Measurements from ENCODE around the gene KDM4C.
"Not testable (repeated sequence)": the region's sequence is repeated elsewhere in the genome, so short reads cannot be mapped to it uniquely, and the experiment has no call there.

Gene KDM4C

DNA sequence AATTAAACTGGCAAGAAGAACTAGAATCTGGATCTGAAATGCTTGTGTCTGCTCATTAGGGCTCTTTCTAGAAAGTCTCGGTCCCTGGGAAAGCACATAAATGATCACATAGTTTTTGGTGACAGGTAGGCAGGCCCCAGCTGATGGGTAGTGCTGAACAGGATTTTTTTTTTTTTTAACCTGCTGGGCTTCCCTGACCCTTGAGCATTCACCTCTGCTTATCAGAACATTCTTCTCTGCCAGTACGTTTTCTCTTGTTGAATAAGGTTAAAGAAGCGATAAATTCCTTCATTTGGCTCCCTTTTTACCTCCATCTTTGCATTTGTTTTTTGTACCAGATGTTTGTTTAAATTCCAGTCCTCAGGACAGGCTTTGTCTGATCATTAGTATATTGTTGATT lies 8.8 kb downstream of the KDM4C start:
- Histone ChIP-seq H3K4me3 (no peak overlapping the region), H3K9ac (ENCODE audit: insufficient read length) (no peak overlapping the region), H3K9me3 (ENCODE audit: low read depth, low read length) (no peaks in the 10 kb centered on the region), H3K27ac (no peak overlapping the region), H3K36me3 (ENCODE audit: insufficient read depth, low read length) (no peaks in the 10 kb centered on the region)
- no peak for DNase-seq (ENCODE audit: low read depth, low spot score)
- TF ChIP-seq EZH2 (IDR thresholded peaks at IDR 0.05) (no peak), FOXP2 (optimal IDR thresholded peaks at IDR 0.05; ENCODE audit: control extremely low read depth, extremely low read length, insufficient read depth) (no peak), POLR2AphosphoS5 (IDR thresholded peaks at IDR 0.05; ENCODE audit: borderline replicate concordance, low read depth, low read length) (no peak)

DNA sequence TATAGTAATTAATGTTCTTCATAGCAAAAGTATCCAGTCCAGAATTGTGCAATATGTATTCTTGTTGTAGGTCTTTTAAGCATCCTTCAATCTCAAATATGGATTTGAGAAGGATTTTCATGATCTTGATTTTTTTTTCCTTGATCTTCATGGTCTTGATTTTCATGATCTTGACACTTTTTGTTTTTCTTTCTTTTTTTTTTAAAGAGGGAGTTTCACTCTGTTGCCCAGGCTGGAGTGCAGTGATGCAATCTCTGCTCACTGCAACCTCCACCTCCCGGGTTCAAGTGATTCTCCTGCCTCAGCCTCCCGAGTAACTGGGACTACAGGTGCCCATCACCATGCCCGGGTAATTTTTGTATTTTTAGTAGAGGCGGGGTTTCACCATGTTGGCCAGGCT lies 10.8 kb downstream of the KDM4C start:
- H3K36me3 ChIP-seq (ENCODE audit: insufficient read depth, low read length); H3K4me3 ChIP-seq; H3K27ac ChIP-seq; H3K9me3 ChIP-seq (ENCODE audit: low read depth, low read length); DNase-seq (ENCODE audit: low read depth, low spot score); H3K9ac ChIP-seq (ENCODE audit: insufficient read length): not testable (repeated sequence)

DNA sequence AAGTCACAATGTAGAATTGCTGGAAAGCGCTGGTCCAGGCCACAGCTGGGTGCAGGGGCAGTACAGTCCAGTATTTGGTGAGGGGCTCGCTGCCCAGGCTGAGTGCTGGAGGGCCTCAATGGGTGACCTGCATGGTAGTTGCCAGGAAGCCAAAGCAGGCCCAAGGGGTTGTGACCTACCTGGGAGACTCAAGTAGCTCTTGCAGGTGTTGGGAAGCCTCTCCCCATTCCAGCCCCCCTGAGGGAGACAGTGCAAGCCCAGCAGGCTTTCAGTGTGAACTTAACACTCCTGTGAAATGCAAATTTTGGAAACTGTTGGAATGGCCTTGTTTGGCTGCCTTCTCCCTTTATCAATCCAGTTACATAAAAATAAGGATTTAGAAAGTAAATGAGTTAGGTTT lies 13.9 kb downstream of the KDM4C start:
- no peaks in the 10 kb centered on the region for H3K9me3 ChIP-seq (ENCODE audit: low read depth, low read length)
- H3K27ac ChIP-seq: no peak overlapping the region
- DNase-seq (ENCODE audit: low read depth, low spot score): no peak
- H3K9ac ChIP-seq (ENCODE audit: insufficient read length): no peak overlapping the region
- TF ChIP-seq FOXP2 (optimal IDR thresholded peaks at IDR 0.05; ENCODE audit: control extremely low read depth, extremely low read length, insufficient read depth) (no peak), EZH2 (IDR thresholded peaks at IDR 0.05) (no peak), POLR2AphosphoS5 (IDR thresholded peaks at IDR 0.05; ENCODE audit: borderline replicate concordance, low read depth, low read length) (no peak)
- H3K4me3 ChIP-seq: no peak overlapping the region
- H3K36me3 ChIP-seq (ENCODE audit: insufficient read depth, low read length): no peaks in the 10 kb centered on the region

DNA sequence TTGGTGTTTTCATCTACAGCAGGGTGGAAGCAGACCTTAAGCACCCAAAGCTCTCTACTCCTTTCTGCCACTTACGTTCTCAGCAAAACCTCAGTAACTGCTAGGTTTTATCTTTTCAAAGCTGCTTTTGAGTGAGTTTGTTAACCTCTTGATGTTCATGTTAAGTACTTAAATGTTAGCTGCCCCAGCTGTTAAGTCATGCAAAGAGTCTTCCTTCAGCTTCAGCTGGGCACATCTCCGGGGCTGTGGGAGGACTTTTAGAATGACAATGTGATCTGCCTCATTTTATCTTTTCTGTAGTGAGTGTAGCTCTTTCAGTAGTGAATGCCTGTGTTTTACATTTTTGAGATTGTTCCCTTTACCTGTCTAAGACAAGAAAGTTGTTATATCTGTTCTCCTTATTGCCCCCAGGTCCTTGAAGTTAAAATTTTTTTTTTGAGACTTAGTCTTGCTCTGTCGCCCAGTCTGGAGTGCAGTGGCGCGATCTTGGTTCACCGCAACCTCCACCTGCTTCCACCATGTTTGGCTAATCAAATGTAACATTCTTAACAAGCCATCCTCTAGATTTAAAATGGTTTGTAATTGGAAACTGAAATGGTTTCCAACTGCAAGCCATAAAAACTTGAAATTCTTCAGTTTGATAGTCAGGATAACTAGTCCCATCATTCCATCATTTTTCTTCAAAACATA lies 19.6 kb downstream of the KDM4C start:
- no peak for DNase-seq (ENCODE audit: low read depth, low spot score)
- TF ChIP-seq POLR2AphosphoS5 (IDR thresholded peaks at IDR 0.05; ENCODE audit: borderline replicate concordance, low read depth, low read length): no peak
- TF ChIP-seq FOXP2 (optimal IDR thresholded peaks at IDR 0.05; ENCODE audit: control extremely low read depth, extremely low read length, insufficient read depth): no peak
- TF ChIP-seq EZH2 (IDR thresholded peaks at IDR 0.05): no peak
- Histone ChIP-seq H3K27ac (no peak overlapping the region), H3K9me3 (ENCODE audit: low read depth, low read length) (no peaks in the 10 kb centered on the region), H3K9ac (ENCODE audit: insufficient read length) (no peak overlapping the region), H3K4me3 (no peak overlapping the region), H3K36me3 (ENCODE audit: insufficient read depth, low read length) (no peaks in the 10 kb centered on the region)

DNA sequence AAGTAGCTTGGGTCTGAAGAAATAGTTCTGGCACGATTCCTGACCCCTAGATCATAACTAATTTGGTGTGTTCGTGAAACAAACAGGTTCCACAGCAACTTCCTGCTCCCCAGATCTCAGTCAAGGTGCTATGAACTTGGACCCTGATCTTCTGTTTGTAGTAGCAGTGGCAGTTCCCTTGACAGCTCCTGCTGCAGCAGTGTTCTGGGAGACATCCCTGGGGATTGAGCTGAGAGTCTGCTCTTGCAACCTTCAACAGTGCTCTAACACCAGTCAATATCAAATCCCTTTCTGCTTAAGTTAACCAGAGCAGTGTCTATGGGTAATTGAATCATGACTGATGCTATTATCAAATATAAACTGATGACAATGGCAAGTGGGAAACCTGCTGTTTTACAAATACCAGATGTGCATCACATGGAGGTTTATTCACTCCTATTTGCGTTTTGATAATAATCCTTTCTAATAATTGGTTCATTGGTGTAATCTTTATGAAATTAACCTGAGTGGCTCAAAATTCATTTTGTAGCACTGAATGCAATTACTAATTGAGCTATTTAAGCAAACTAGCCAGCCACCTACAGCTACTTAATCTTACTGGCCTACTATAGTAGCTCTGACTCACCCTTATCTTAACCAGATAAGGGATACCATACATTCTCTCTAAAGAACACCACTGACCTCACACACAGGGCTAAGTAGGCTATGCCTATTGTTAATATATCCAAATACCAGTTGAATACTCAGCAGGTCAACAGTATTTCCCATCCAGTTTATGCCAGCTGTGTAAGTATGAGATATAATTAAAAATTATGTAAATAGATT lies 21.9 kb downstream of the KDM4C start:
- no peak for DNase-seq (ENCODE audit: low read depth, low spot score)

DNA sequence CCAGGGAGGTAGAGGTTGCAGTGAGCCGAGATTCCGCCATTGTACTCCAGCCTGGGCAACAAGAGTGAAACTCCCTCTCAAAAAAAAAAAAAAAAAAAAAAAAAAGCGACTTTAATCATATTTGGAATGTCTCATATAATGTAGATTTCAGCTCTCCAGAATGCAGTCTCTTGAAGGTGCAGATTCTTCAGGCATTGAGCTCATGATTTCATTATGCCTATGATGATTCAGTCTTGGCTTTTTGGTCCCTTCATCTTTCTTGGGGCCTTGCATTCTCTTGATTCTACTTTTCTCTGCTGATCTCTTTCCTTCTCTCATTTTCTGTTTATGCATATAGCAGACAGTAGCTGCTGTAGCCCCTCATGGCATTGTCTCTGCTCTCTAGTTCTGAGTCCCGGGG lies 22.9 kb downstream of the KDM4C start:
- Histone ChIP-seq H3K27ac (no peak overlapping the region), H3K9ac (ENCODE audit: insufficient read length) (no peak overlapping the region), H3K36me3 (ENCODE audit: insufficient read depth, low read length) (no peaks in the 10 kb centered on the region), H3K4me3 (no peak overlapping the region), H3K9me3 (ENCODE audit: low read depth, low read length) (no peaks in the 10 kb centered on the region)
- TF ChIP-seq EZH2 (IDR thresholded peaks at IDR 0.05) (no peak), POLR2AphosphoS5 (IDR thresholded peaks at IDR 0.05; ENCODE audit: borderline replicate concordance, low read depth, low read length) (no peak), FOXP2 (optimal IDR thresholded peaks at IDR 0.05; ENCODE audit: control extremely low read depth, extremely low read length, insufficient read depth) (no peak)
- DNase-seq (ENCODE audit: low read depth, low spot score): no peak

More for the DNA sequence above, 21.9 kb downstream of the KDM4C start:
- H3K4me3 ChIP-seq: no peak overlapping the region
- no peak overlapping the region for H3K27ac ChIP-seq
- no peak overlapping the region for H3K9ac ChIP-seq (ENCODE audit: insufficient read length)
- H3K36me3 ChIP-seq (ENCODE audit: insufficient read depth, low read length): no peaks in the 10 kb centered on the region
- TF ChIP-seq POLR2AphosphoS5 (IDR thresholded peaks at IDR 0.05; ENCODE audit: borderline replicate concordance, low read depth, low read length) (no peak), EZH2 (IDR thresholded peaks at IDR 0.05) (no peak), FOXP2 (optimal IDR thresholded peaks at IDR 0.05; ENCODE audit: control extremely low read depth, extremely low read length, insufficient read depth) (no peak)
- no peaks in the 10 kb centered on the region for H3K9me3 ChIP-seq (ENCODE audit: low read depth, low read length)

DNA sequence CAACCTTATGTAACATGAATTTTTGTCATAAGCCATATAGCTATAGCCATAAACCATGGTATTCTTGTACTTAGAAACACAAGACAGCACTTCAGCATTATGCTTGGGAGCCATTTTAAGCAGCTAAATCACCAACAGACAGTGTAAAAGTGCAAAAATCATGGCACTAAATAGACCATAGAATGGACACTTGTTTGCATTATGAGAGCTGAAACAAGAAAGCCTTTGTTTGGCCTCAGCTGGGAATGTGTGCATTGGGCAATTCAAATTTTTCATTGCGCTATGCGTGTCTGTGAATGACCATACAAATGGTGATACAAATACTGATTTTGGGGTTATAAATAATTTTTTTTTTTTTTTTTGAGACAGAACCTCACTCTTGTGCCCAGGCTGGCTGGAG lies 23.7 kb downstream of the KDM4C start:
- H3K27ac ChIP-seq: no peak overlapping the region
- TF ChIP-seq POLR2AphosphoS5 (IDR thresholded peaks at IDR 0.05; ENCODE audit: borderline replicate concordance, low read depth, low read length) (no peak), FOXP2 (optimal IDR thresholded peaks at IDR 0.05; ENCODE audit: control extremely low read depth, extremely low read length, insufficient read depth) (no peak), EZH2 (IDR thresholded peaks at IDR 0.05) (no peak)
- no peaks in the 10 kb centered on the region for H3K36me3 ChIP-seq (ENCODE audit: insufficient read depth, low read length)
- no peak overlapping the region for H3K4me3 ChIP-seq
- no peak for DNase-seq (ENCODE audit: low read depth, low spot score)
- H3K9ac ChIP-seq (ENCODE audit: insufficient read length): no peak overlapping the region
- H3K9me3 ChIP-seq (ENCODE audit: low read depth, low read length): no peaks in the 10 kb centered on the region

DNA sequence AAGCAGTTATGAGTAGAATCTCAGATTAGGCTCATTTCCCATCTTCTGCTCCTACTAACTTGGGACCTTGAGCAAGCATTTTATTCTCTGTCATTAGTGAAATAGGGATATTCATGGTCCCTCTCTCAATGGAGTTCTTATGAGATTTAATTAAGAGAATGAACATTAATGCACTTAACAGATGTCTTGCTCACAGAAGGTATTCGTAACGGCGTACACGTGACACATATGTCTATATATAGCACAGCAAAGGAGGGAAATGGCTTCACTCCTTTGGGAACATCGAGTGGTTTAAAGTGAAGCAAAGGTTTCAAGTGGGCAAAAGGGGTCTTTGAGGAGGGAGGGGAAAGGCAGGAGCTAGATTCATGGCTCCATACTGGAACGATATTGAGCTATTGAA lies 24.6 kb downstream of the KDM4C start:
- H3K4me3 ChIP-seq: no peak overlapping the region
- DNase-seq (ENCODE audit: low read depth, low spot score): no peak
- H3K9ac ChIP-seq (ENCODE audit: insufficient read length): no peak overlapping the region
- no peak for TF ChIP-seq POLR2AphosphoS5 (IDR thresholded peaks at IDR 0.05; ENCODE audit: borderline replicate concordance, low read depth, low read length)
- TF ChIP-seq FOXP2 (optimal IDR thresholded peaks at IDR 0.05; ENCODE audit: control extremely low read depth, extremely low read length, insufficient read depth): no peak
- TF ChIP-seq EZH2 (IDR thresholded peaks at IDR 0.05): no peak
- no peaks in the 10 kb centered on the region for H3K36me3 ChIP-seq (ENCODE audit: insufficient read depth, low read length)
- H3K27ac ChIP-seq: no peak overlapping the region
- no peaks in the 10 kb centered on the region for H3K9me3 ChIP-seq (ENCODE audit: low read depth, low read length)

Data from SK-N-MC (cell line).